ENCODE data around the gene FOXA1. TPM values are rescaled to one million over a fixed set of nuclear protein-coding genes. Genes with fewer than 3 reads are reported as not detected.

The FOXA1 gene
- total RNA-seq, 2 experiments from 2014 or later, result not detected

DNA sequence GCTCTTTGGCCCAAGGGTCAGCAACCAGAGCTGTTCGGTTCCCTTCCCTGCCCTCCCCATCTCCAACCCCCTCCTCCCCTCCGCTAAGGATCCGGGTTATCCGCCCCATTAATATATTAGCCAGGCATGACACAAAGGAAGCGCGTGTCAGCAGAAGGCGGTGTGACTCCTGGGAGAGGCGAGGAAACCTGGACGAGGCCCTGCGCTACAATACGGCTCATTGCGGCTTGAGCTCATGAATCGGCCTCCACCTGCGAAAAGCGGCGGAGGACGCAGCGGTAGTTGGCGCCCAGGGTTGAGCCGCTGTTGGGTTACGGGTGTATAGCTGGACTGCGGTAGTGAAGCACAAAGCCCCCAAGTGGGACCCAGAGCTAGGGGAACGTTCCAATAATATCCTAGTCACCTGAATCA lies 9.9 kb downstream of the FOXA1 start:
- Mint-ChIP-seq H3K9me3 (no peaks in the 10 kb centered on the region), H3K36me3 (ENCODE audit: low read depth) (peaks cover 3% of the 10 kb centered on the region), H3K4me3 (no peak overlapping the region), H3K27me3 (ENCODE audit: low read depth) (peaks cover 58% of the 10 kb centered on the region), H3K27ac (no peak overlapping the region), H3K4me1 (ENCODE audit: low read depth) (no peaks in the 10 kb centered on the region)
- no peak for DNase-seq
- intact Hi-C loops (cut with micrococcal nuclease), result loop anchor here (5.0 kb wide), 1 partner anchor 622 kb away; the partner anchor contains the start of gene SSTR1
- CTCF ChIA-PET, result no interaction called here

DNA sequence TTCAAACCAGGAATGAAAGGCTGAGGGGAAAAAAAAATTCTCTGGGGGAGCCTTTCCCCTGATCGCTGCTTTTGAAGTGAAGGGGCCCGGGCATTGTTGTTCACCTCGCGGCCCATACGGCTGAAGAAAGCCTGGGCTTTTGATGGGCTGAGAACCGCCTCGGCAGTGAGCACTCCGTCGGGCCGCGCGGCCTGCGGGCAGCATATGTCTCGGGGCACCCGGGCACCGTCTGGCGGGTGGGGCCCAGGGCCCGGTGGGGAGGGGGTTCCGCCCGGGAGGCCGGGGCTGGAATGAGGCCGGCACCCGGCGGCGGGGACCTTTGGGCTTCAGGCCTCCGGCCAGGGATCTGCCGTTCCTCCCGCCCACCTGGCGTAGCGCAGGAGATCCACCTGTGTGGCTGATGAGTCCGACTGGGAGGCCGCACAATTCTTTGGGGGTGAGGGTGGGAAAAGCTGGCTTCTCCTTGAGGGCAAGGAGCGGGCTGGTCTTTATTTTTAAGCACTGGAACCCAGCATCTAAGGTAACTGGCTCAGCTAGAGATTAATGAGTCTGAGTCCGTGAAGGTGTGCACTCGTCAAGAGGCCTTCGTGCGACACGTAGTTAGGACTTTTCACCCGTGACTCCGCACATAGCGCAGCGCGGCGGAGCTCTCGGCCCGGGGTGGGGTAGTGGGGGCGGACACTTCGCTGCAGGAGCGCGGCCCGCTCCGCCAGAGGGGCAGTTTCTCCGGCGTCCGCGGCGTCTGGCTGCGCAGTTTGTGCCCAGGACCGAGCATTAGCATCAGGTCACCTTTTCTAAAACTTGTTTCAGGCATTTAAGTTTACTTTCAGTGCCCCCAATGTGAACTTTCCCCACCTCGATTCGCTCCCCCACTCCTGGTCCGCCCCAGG lies 10.6 kb downstream of the FOXA1 start:
- intact Hi-C loops (cut with micrococcal nuclease), result loop anchor here (5.0 kb wide), 1 partner anchor 623 kb away; the partner anchor contains the start of gene SSTR1
- CTCF ChIA-PET, result no interaction called here
- no peak for DNase-seq
- Mint-ChIP-seq H3K27me3 (ENCODE audit: low read depth) (peaks cover 62% of the 10 kb centered on the region), H3K4me3 (no peak overlapping the region), H3K36me3 (ENCODE audit: low read depth) (peaks cover 3% of the 10 kb centered on the region), H3K4me1 (ENCODE audit: low read depth) (no peaks in the 10 kb centered on the region), H3K27ac (no peak overlapping the region), H3K9me3 (no peaks in the 10 kb centered on the region)

DNA sequence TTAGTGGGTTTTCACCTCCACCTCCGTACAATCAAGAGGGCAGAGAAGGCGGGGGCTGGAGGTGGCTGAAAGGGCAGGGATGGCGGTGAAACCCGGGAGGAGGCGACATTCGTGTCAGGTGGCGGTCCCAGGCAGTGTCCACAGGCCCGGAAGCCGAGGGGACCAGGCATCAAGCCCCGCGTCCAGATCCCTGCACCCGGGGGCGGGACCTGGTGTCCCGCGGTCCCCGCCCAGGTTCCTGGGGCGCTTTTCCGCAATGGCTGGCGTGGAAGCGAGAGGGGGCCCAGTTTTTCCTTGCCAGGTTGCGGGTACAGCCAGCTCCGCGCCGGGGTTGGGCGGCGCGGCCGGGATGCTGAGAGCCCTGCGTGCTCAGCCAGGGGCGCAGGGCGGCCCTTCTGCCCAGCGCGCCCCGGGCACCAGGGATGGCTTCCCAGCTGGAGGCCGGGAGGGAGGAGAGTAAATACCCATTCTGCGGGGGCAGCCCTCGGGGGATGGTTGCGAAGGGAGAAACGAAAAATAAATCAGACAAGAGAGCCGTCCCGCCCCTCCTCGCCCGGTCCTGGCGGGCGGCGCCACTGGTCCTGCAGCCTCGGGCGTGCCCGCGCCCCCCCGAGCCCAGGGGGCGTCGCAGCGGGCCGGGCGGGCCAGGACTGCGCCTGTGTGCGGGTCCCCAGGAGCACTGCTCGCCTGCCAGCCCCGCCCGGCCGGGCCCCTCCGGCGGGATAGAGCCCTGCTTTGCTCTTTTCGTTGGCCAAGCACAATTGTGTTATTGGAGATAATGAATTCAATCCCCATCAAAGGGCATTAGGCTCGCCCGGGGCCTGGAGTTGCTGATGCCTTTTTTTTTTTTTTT lies 11.5 kb downstream of the FOXA1 start:
- CTCF ChIA-PET, result no interaction called here
- Mint-ChIP-seq H3K4me3 (no peak overlapping the region), H3K9me3 (no peaks in the 10 kb centered on the region), H3K36me3 (ENCODE audit: low read depth) (peaks cover 2% of the 10 kb centered on the region), H3K27ac (no peak overlapping the region), H3K27me3 (ENCODE audit: low read depth) (peaks cover 55% of the 10 kb centered on the region), H3K4me1 (ENCODE audit: low read depth) (no peaks in the 10 kb centered on the region)
- DNase-seq, result no peak
- intact Hi-C loops (cut with micrococcal nuclease), result no loop called here

DNA sequence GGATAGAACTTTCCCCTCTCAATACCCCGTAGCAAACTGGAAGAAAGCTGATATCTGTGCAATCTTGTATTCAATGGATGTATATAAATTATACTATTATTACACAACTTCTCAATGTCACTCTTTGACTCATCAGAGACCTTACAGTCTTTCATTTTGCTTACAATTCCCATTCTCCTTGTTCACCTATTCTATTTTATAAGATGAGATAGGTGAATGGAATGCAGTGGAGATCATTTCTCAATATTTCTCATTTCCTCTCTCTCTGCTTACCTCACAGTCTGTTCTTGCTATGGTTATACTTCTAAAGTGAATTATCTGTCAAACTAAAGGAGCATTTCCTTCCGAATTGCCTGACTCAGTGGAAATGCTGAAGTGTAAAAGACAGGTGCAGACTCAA lies 14.9 kb downstream of the FOXA1 start:
- Mint-ChIP-seq H3K27ac (no peak overlapping the region), H3K27me3 (ENCODE audit: low read depth) (peaks cover 29% of the 10 kb centered on the region), H3K36me3 (ENCODE audit: low read depth) (no peaks in the 10 kb centered on the region), H3K4me1 (ENCODE audit: low read depth) (no peaks in the 10 kb centered on the region), H3K9me3 (no peaks in the 10 kb centered on the region), H3K4me3 (no peak overlapping the region)
- CTCF ChIA-PET, result no interaction called here
- DNase-seq, result no peak
- intact Hi-C loops (cut with micrococcal nuclease), result no loop called here

DNA sequence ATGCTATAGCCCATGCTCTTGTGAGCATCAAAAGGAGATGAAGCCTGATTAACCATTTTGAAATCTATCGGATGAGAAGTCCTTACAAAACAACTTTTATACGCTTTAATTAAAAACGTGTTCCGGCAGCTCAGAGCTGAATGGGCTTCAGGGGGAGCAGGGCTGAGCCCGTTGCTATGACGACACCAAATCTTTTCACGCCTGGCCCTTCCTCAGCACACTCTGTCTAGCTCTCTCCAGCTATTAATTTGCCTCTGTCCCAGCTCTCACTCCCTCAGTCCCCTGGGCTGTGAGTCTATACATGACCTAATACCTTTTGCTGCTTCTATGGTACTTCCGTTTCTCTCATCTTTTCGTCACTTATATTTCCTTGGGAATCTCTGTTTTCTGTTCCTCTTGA lies 15.8 kb downstream of the FOXA1 start:
- Mint-ChIP-seq H3K4me1 (ENCODE audit: low read depth) (no peaks in the 10 kb centered on the region), H3K36me3 (ENCODE audit: low read depth) (no peaks in the 10 kb centered on the region), H3K27me3 (ENCODE audit: low read depth) (peaks cover 25% of the 10 kb centered on the region), H3K9me3 (no peaks in the 10 kb centered on the region), H3K27ac (no peak overlapping the region), H3K4me3 (no peak overlapping the region)
- intact Hi-C loops (cut with micrococcal nuclease), result no loop called here
- CTCF ChIA-PET, result no interaction called here
- no peak for DNase-seq

DNA sequence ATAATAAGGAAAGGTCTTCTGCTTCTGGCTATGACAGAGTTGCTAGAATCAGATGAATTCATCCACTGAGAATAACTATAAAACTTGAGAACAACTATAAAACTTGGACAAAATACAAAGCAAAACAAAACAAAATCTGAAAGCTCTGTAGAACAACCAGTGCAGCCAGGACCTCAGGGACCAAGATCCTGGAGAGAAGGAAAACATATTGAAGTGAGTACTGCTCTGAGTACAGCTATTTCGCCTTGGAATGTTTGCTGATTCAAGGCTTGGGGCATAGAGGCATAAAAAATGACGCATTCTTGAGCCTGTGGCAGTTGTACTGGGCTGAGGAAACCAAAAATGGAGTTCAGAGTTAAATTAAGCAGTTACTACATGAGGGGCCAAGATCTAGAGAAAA lies 21.7 kb downstream of the FOXA1 start:
- no peak for DNase-seq
- intact Hi-C loops (cut with micrococcal nuclease), result no loop called here
- no peaks in the 10 kb centered on the region for H3K4me1 Mint-ChIP-seq (ENCODE audit: low read depth)

DNA sequence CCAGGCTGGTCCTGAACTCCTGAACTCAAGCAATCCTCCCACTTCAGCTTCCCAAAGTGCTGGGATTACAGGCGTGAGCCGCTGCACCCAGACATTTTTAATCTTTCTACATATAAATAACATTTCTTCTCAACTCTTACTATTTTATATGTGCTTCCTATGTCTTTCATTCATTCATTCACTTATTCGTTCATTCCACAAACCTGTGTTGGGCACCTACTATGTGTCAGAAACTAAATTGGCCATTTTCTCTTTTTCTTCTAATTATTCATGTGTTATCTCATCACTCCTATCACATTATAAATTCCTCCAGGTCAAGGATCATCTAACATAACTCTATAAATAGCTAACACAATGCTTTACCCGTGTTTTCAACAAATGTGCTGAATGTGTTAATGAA lies 23.7 kb downstream of the FOXA1 start:
- Mint-ChIP-seq H3K9me3 (no peaks in the 10 kb centered on the region), H3K27me3 (ENCODE audit: low read depth) (peaks cover 9% of the 10 kb centered on the region), H3K36me3 (ENCODE audit: low read depth) (no peaks in the 10 kb centered on the region), H3K4me1 (ENCODE audit: low read depth) (no peaks in the 10 kb centered on the region), H3K4me3 (no peak overlapping the region), H3K27ac (peak overlapping the region; percentile 37)
- CTCF ChIA-PET, result no interaction called here
- DNase-seq, result no peak
- intact Hi-C loops (cut with micrococcal nuclease), result no loop called here

More for the DNA sequence above, 21.7 kb downstream of the FOXA1 start:
- no peak overlapping the region for H3K27ac Mint-ChIP-seq
- no peaks in the 10 kb centered on the region for H3K9me3 Mint-ChIP-seq
- peaks cover 10% of the 10 kb centered on the region for H3K27me3 Mint-ChIP-seq (ENCODE audit: low read depth)
- H3K4me3 Mint-ChIP-seq, result no peak overlapping the region
- CTCF ChIA-PET, result no interaction called here
- no peaks in the 10 kb centered on the region for H3K36me3 Mint-ChIP-seq (ENCODE audit: low read depth)

DNA sequence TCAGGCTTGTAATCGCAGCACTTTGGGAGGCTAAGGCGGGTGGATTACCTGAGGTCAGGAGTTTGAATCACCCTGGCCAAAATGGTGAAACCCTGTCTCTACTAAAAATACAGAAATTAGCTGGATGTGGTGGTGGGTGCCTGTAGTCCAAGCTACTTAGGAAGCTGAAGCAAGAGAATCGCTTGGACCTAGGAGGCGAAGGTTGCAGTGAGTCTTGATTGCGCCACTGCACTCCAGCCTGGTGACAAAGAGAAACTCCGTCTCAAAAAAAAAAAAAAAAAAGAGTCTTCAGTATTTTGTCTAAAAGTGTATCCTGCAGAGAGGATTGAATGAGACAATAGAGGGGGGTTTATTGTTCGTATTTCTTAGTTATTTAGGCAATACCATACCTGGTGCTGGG lies 25.3 kb downstream of the FOXA1 start:
- Mint-ChIP-seq H3K4me3 (no peak overlapping the region), H3K36me3 (ENCODE audit: low read depth) (no peaks in the 10 kb centered on the region), H3K27me3 (ENCODE audit: low read depth) (peaks cover 8% of the 10 kb centered on the region), H3K9me3 (no peaks in the 10 kb centered on the region), H3K4me1 (ENCODE audit: low read depth) (no peaks in the 10 kb centered on the region), H3K27ac (no peak overlapping the region)
- intact Hi-C loops (cut with micrococcal nuclease), result no loop called here
- CTCF ChIA-PET, result no interaction called here
- DNase-seq, result no peak

DNA sequence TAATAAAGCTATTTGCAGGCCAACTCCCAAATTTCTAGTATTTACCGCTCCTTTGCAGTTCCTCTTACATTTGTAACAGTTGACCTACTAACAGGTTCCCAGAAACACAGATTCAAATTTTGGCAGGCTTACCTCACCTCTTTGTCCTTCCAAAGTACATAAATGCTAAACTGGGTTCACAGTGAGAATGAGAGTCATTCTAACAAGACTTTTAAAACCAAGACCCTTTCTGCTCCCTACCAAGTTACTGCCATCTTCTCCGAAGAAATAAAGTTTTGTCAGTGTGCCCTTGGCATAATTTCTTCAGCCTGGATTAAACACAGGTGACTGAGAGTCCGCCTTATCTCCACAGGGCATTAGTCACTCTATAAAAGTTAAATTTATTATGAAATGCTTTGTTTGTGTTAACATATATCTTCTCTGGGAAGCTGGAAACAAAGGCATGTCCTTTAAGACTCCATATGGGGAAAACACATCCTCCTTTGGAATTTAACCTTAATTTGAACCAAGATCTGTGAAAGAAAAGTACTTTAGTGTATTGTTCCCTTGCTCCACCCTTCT lies 28.2 kb downstream of the FOXA1 start:
- CTCF ChIA-PET, result no interaction called here
- H3K9me3 Mint-ChIP-seq, result no peaks in the 10 kb centered on the region
- H3K4me1 Mint-ChIP-seq (ENCODE audit: low read depth), result no peaks in the 10 kb centered on the region
- intact Hi-C loops (cut with micrococcal nuclease), result no loop called here
- H3K4me3 Mint-ChIP-seq, result no peak overlapping the region
- peaks cover 6% of the 10 kb centered on the region for H3K27me3 Mint-ChIP-seq (ENCODE audit: low read depth)
- no peak for DNase-seq
- no peak overlapping the region for H3K27ac Mint-ChIP-seq
- H3K36me3 Mint-ChIP-seq (ENCODE audit: low read depth), result no peaks in the 10 kb centered on the region

DNA sequence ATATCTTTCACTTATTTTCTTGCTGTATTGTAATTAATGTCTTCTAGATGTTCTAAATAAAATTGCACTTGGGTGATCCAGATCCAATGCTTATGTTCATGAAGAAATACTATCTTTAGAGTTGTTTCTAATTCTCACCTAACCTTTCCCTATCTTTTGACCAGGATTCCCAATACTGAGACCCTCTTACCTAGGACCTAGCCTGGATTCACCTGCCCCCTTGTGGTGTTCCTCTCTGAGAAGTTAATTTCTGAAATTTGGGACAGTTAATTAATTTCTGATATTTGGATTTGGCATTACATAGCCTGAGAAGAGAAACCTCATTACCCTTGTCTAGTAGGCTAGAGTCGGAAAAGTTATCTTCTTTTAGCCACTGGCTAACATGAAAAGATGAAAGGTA lies 29.5 kb downstream of the FOXA1 start:
- Mint-ChIP-seq H3K27me3 (ENCODE audit: low read depth) (peaks cover 3% of the 10 kb centered on the region), H3K4me3 (no peak overlapping the region), H3K4me1 (ENCODE audit: low read depth) (no peaks in the 10 kb centered on the region), H3K9me3 (no peaks in the 10 kb centered on the region), H3K27ac (no peak overlapping the region), H3K36me3 (ENCODE audit: low read depth) (no peaks in the 10 kb centered on the region)
- CTCF ChIA-PET, result no interaction called here
- intact Hi-C loops (cut with micrococcal nuclease), result no loop called here
- DNase-seq, result no peak

DNA sequence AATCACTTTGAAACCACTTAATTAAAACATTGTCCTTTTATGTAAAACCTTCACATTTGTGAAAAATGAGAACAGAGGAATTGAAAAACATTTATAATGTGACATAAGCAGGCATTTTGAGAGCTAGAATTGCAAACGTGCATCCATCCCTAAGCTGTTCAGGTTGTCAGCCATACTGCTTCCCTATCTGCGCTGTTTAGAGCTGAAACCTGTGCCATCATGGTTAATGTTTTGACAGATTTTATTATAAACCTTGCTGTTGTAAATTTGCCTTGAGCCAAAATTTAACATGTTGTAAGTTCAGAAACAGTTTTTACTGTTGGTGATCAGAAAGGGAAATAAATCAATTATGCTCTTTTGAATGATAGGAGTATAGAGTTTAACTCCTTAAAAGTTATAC lies 31.9 kb downstream of the FOXA1 start:
- Mint-ChIP-seq H3K36me3 (ENCODE audit: low read depth) (no peaks in the 10 kb centered on the region), H3K27me3 (ENCODE audit: low read depth) (no peaks in the 10 kb centered on the region), H3K27ac (no peak overlapping the region), H3K9me3 (no peaks in the 10 kb centered on the region), H3K4me1 (ENCODE audit: low read depth) (no peaks in the 10 kb centered on the region), H3K4me3 (no peak overlapping the region)
- CTCF ChIA-PET, result no interaction called here
- intact Hi-C loops (cut with micrococcal nuclease), result no loop called here
- DNase-seq, result no peak

DNA sequence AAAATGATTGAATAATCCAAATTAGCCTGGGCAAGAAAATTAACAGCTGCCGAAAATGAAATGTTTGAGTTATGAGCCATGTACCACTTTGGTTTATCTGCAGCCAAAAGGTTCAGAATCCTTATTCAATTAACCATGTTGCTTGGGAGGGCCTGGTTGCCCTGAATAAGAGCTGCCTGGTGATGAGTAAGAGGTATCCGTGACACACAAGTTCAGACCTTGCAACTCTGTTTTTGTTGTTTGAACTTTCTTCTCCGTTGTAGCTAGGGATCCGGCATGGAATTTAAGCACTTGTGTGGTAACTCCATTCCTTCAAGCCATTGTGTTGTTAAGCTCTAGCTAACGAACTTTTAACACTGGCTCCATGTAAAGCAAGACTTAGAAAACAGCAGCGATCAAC lies 35.7 kb downstream of the FOXA1 start:
- no peaks in the 10 kb centered on the region for H3K27me3 Mint-ChIP-seq (ENCODE audit: low read depth)
- CTCF ChIA-PET, result no interaction called here
- no peak overlapping the region for H3K27ac Mint-ChIP-seq
- no peak overlapping the region for H3K4me3 Mint-ChIP-seq
- intact Hi-C loops (cut with micrococcal nuclease), result no loop called here
- DNase-seq, result no peak
- no peaks in the 10 kb centered on the region for H3K4me1 Mint-ChIP-seq (ENCODE audit: low read depth)
- H3K36me3 Mint-ChIP-seq (ENCODE audit: low read depth), result no peaks in the 10 kb centered on the region
- peaks cover 1% of the 10 kb centered on the region for H3K9me3 Mint-ChIP-seq

Data from activated naive CD4-positive, alpha-beta T cell treated with anti-CD3 and anti-CD28 coated beads for 36 hours (primary cell).